Left ventricle myocardium inferior (tissue), 1 donor: Measurements from ENCODE around the gene PRKCQ. TPM values are rescaled to one million over a fixed set of nuclear protein-coding genes. Genes with fewer than 3 reads are reported as not detected.
"Not testable (repeated sequence)": the region's sequence is repeated elsewhere in the genome, so short reads cannot be mapped to it uniquely, and the experiment has no call there.

Experiments
- DNase-seq: peaks from one replicate; pipeline ENCODE4 v3.0.0-alpha.2; 2020
- H3K27ac ChIP-seq: fragments of 200-600 bp; replicated peaks from 2 replicates; pipeline ENCODE4 v1.8.0; 2021
- H3K27me3 ChIP-seq: fragments of 200-600 bp; 2 replicates; pipeline ENCODE4 v1.8.0; 2021; ENCODE audit warnings: low read depth
- H3K36me3 ChIP-seq: fragments of 200-600 bp; 2 replicates; pipeline ENCODE4 v1.8.0; 2021
- H3K4me1 ChIP-seq: fragments of 200-600 bp; 2 replicates; pipeline ENCODE4 v1.8.0; 2021
- H3K4me3 ChIP-seq: fragments of 200-600 bp; 2 replicates; pipeline ENCODE4 v1.8.0; 2021; ENCODE audit warnings: mild to moderate bottlenecking, moderate library complexity
- H3K9me3 ChIP-seq: fragments of 200-600 bp; replicated peaks from 2 replicates; pipeline ENCODE4 v1.8.0; 2021
- CTCF ChIP-seq: fragments of 200-600 bp; IDR thresholded peaks from 2 replicates; pipeline ENCODE4 v1.8.0; 2021; ENCODE audit warnings: antibody characterized with exemption, mild to moderate bottlenecking, borderline replicate concordance
- intact Hi-C: fragments of 100-400 bp; cut with micrococcal nuclease; formaldehyde crosslinking; loops from one replicate; pipeline ENCODE4 v1.11.0; 2022
- total RNA-seq: library from RNA; stranded (reverse); fragmentation: NEBNext Ultra II Directional; extraction: Animal tissue kit (Norgen Biotek cat#: 25700); gene quantifications from one replicate; pipeline ENCODE4 v1.2.1, GENCODE V29; 2021
- donor health status: DM: no; HTN: yes; CAD: no; lungs with severe emphysema.

The PRKCQ gene
- total RNA-seq, 1 donor from 2014 or later, result 0.16 TPM

GRCh38 chr10:6445671-6446316 is 134.3 kb downstream of the PRKCQ start:
- peak; percentile 25 for DNase-seq
- Histone ChIP-seq H3K27ac (no peak overlapping the region), H3K4me1 (no peaks in the 10 kb centered on the region), H3K9me3 (no peaks in the 10 kb centered on the region), H3K27me3 (peaks cover under 1% of the 10 kb centered on the region), H3K4me3 (no peak overlapping the region), H3K36me3 (no peaks in the 10 kb centered on the region)
- intact Hi-C loops, result no loop called here
- TF ChIP-seq CTCF, result peak; percentile 61

GRCh38 chr10:6439875-6440274 is 140.2 kb downstream of the PRKCQ start:
- H3K4me1 ChIP-seq, H3K9me3 ChIP-seq, H3K36me3 ChIP-seq, H3K27ac ChIP-seq, H3K4me3 ChIP-seq, intact Hi-C loops, DNase-seq: not testable (repeated sequence)
- peaks cover 25% of the 10 kb centered on the region for H3K27me3 ChIP-seq

- no peak overlapping the region for H3K27ac ChIP-seq
- no peaks in the 10 kb centered on the region for H3K9me3 ChIP-seq
- no peaks in the 10 kb centered on the region for H3K4me1 ChIP-seq
- H3K4me3 ChIP-seq, result no peak overlapping the region
- no peak for TF ChIP-seq CTCF
- intact Hi-C loops, result no loop called here
- H3K36me3 ChIP-seq, result no peaks in the 10 kb centered on the region
- no peak for DNase-seq
- peaks cover 24% of the 10 kb centered on the region for H3K27me3 ChIP-seq
These were observed 148.2 kb downstream of the PRKCQ start for GRCh38 chr10:6431861-6432260.

GRCh38 chr10:6431186-6431585 is 148.9 kb downstream of the PRKCQ start:
- no peaks in the 10 kb centered on the region for H3K36me3 ChIP-seq

GRCh38 chr10:6430423-6430980 is 149.6 kb downstream of the PRKCQ start:
- no peak for TF ChIP-seq CTCF
- DNase-seq, result no peak
- Histone ChIP-seq H3K27ac (no peak overlapping the region), H3K36me3 (no peaks in the 10 kb centered on the region), H3K4me3 (no peak overlapping the region), H3K9me3 (no peaks in the 10 kb centered on the region), H3K4me1 (no peaks in the 10 kb centered on the region), H3K27me3 (peaks cover 24% of the 10 kb centered on the region)
- intact Hi-C loops, result no loop called here

More at GRCh38 chr10:6431186-6431585, 148.9 kb downstream of the PRKCQ start:
- intact Hi-C loops, result no loop called here
- H3K27ac ChIP-seq, result no peak overlapping the region
- H3K4me1 ChIP-seq, result no peaks in the 10 kb centered on the region
- H3K9me3 ChIP-seq, result no peaks in the 10 kb centered on the region
- H3K27me3 ChIP-seq, result peaks cover 24% of the 10 kb centered on the region
- no peak for DNase-seq
- no peak for TF ChIP-seq CTCF
- no peak overlapping the region for H3K4me3 ChIP-seq

GRCh38 chr10:6427357-6427959 is 152.6 kb downstream of the PRKCQ start:
- Histone ChIP-seq H3K4me1 (no peaks in the 10 kb centered on the region), H3K27me3 (peaks cover 22% of the 10 kb centered on the region), H3K36me3 (no peaks in the 10 kb centered on the region), H3K4me3 (no peak overlapping the region), H3K27ac (no peak overlapping the region), H3K9me3 (no peaks in the 10 kb centered on the region)
- DNase-seq, result no peak
- intact Hi-C loops, result no loop called here
- no peak for TF ChIP-seq CTCF
